ENCODE data around the gene SLC25A21. TPM values are rescaled to one million over a fixed set of nuclear protein-coding genes. Genes with fewer than 3 reads are reported as not detected.

Gene SLC25A21
- total RNA-seq, 2 experiments from 2014 or later = not detected

DNA sequence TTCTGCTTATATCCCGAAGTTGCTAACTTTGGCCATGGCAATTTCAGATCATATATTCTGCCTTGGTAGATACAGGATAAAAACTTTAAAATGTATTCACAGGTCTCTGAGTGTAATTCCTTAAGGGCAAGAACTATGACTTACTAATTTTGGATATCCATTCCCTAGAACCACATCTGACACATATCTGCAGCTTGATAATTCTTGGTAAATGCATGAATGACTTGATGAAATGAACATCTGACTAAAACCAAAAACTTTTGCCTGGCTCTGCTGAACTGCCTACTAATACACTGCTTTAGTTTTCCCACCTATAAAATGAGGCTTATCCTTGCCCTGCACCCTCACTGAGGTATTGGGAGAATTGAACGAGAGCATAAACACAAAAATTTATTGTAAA is 32.2 kb downstream of the SLC25A21 start:
- no peak for TF ChIP-seq CTCF (IDR thresholded peaks at IDR 0.05)
- intact Hi-C loops (cut with DNase I, micrococcal nuclease) = no loop called here
- Mint-ChIP-seq H3K27me3 (no peaks in the 10 kb centered on the region), H3K4me3 (no peak overlapping the region), H3K36me3 (ENCODE audit: low read depth) (no peaks in the 10 kb centered on the region), H3K9me3 (no peaks in the 10 kb centered on the region), H3K27ac (no peak overlapping the region), H3K4me1 (ENCODE audit: low read depth) (no peaks in the 10 kb centered on the region)
- ATAC-seq (ENCODE audit: poor library complexity) (no peak), DNase-seq (no peak)
- ChIA-PET POLR2A (no interaction called here), CTCF (no interaction called here)
- Histone ChIP-seq H3K27ac (ENCODE audit: low read depth in 1 of 2, low read length in 2 of 2) (no peak overlapping the region), H3K9me3 (ENCODE audit: control insufficient read depth in 1 of 2, insufficient read depth in 1 of 2, low read length in 2 of 2) (no peaks in the 10 kb centered on the region), H3K27me3 (ENCODE audit: control insufficient read depth in 1 of 2, insufficient read depth in 2 of 2, low read length in 2 of 2) (no peaks in the 10 kb centered on the region), H3K4me1 (ENCODE audit: insufficient read depth, low read length) (no peaks in the 10 kb centered on the region), H3K36me3 (ENCODE audit: insufficient read depth, low read length) (no peaks in the 10 kb centered on the region), H3K4me3 (ENCODE audit: low read length) (no peak overlapping the region)

GRCh38 chr14:37139710-37140109 is 32.7 kb downstream of the SLC25A21 start:
- Mint-ChIP-seq H3K36me3 (ENCODE audit: low read depth) (no peaks in the 10 kb centered on the region), H3K27me3 (no peaks in the 10 kb centered on the region), H3K27ac (no peak overlapping the region), H3K4me1 (ENCODE audit: low read depth) (no peaks in the 10 kb centered on the region), H3K4me3 (no peak overlapping the region), H3K9me3 (no peaks in the 10 kb centered on the region)
- ChIA-PET POLR2A (no interaction called here), CTCF (no interaction called here)
- Histone ChIP-seq H3K4me1 (ENCODE audit: insufficient read depth, low read length) (no peaks in the 10 kb centered on the region), H3K4me3 (ENCODE audit: low read length) (no peak overlapping the region), H3K27me3 (ENCODE audit: control insufficient read depth in 1 of 2, insufficient read depth in 2 of 2, low read length in 2 of 2) (no peaks in the 10 kb centered on the region), H3K9me3 (ENCODE audit: control insufficient read depth in 1 of 2, insufficient read depth in 1 of 2, low read length in 2 of 2) (no peaks in the 10 kb centered on the region), H3K36me3 (ENCODE audit: insufficient read depth, low read length) (no peaks in the 10 kb centered on the region), H3K27ac (ENCODE audit: low read depth in 1 of 2, low read length in 2 of 2) (no peak overlapping the region)
- no peak for TF ChIP-seq CTCF (IDR thresholded peaks at IDR 0.05)
- DNase-seq (no peak), ATAC-seq (ENCODE audit: poor library complexity) (no peak)
- intact Hi-C loops (cut with DNase I, micrococcal nuclease) = no loop called here

- POLR2A ChIA-PET = no interaction called here
- Mint-ChIP-seq H3K4me1 (ENCODE audit: low read depth) (no peaks in the 10 kb centered on the region), H3K36me3 (ENCODE audit: low read depth) (no peaks in the 10 kb centered on the region), H3K4me3 (no peak overlapping the region), H3K27me3 (no peaks in the 10 kb centered on the region), H3K27ac (no peak overlapping the region), H3K9me3 (peaks cover 1% of the 10 kb centered on the region)
- no peak overlapping the region for H3K27ac ChIP-seq (ENCODE audit: low read depth in 1 of 2, low read length in 2 of 2)
- H3K27me3 ChIP-seq (ENCODE audit: control insufficient read depth in 1 of 2, insufficient read depth in 2 of 2, low read length in 2 of 2) = no peaks in the 10 kb centered on the region
- CTCF ChIA-PET = no interaction called here
- ATAC-seq (ENCODE audit: poor library complexity) = no peak
- no peak overlapping the region for H3K4me3 ChIP-seq (ENCODE audit: low read length)
- no peaks in the 10 kb centered on the region for H3K36me3 ChIP-seq (ENCODE audit: insufficient read depth, low read length)
- intact Hi-C loops (cut with DNase I, micrococcal nuclease) = no loop called here
- H3K4me1 ChIP-seq (ENCODE audit: insufficient read depth, low read length) = no peaks in the 10 kb centered on the region
- no peak for TF ChIP-seq CTCF (IDR thresholded peaks at IDR 0.05)
- no peak for DNase-seq
- H3K9me3 ChIP-seq (ENCODE audit: control insufficient read depth in 1 of 2, insufficient read depth in 1 of 2, low read length in 2 of 2) = peaks cover 0 to under 1% of the 10 kb centered on the region in 2 experiments
Measured at GRCh38 chr14:37138898-37139297, 33.5 kb downstream of the SLC25A21 start.

Data from CD4-positive, alpha-beta T cell (primary cell).